Spleen (tissue), 7 donors: ENCODE data around the gene KLHDC9.
"Not testable (repeated sequence)": the region's sequence is repeated elsewhere in the genome, so short reads cannot be mapped to it uniquely, and the experiment has no call there.

ENCODE experiments used
- POLR2A ChIP-seq, 3 donors: fragments of 450-650 bp; IDR thresholded peaks; one replicate each; pipeline ENCODE4 v1.5.1; 2017; ENCODE audit warnings: antibody characterized with exemption in 3 of 3, mild to moderate bottlenecking in 1 of 3
- POLR2AphosphoS5 ChIP-seq, 3 donors: sonication (generic); formaldehyde crosslinking; IDR thresholded peaks; one replicate each; pipeline ENCODE4 v1.5.1; 2017; ENCODE audit warnings: antibody characterized with exemption in 3 of 3
- TF ChIP-seq, protein P1 (sequence below), 11 experiments: fragments of 200-600 bp in 7 of 11; fragments of 450-650 bp in 4 of 11; sonication (generic) in 4 of 11; IDR thresholded peaks in 8 of 11; conservative IDR thresholded peaks in 3 of 11; 1 replicate in 7 of 11; 2 replicates in 4 of 11; pipeline versions ENCODE4 v1.4.0 to v1.8.0; 2016 to 2021; ENCODE audit warnings: antibody characterized with exemption in 11 of 11, inconsistent platforms in 4 of 11, mild to moderate bottlenecking in 1 of 11
- donor health status: DM: no; HTN: no; CAD: no; lungs with moderate emphysema.
- donor health status: DM: no; HTN: no; CAD: no.
- donor health status: DM: no; HTN: no; CAD: no.

DNA sequence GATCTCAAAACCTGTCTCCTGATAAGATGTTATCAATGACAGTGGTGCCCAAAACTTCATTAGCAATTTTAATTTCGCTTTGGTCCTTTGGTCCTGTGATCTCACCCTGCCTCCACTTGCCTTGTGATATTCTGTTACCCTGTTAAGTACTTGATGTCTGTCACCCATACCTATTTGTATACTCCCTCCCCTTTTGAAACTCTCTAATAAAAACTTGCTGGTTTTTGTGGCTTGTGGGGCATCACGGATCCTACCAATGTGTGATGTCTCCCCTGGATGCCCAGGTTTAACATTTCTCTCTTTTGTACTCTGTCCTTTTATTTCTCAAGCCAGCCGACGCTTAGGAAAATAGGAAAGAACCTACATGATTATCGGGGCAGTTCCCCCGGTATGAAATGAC lies 34.2 kb upstream of the KLHDC9 start:
- TF ChIP-seq POLR2A, POLR2AphosphoS5 (IDR thresholded peaks at IDR 0.05): not testable (repeated sequence)
- TF ChIP-seq, protein P1, sequence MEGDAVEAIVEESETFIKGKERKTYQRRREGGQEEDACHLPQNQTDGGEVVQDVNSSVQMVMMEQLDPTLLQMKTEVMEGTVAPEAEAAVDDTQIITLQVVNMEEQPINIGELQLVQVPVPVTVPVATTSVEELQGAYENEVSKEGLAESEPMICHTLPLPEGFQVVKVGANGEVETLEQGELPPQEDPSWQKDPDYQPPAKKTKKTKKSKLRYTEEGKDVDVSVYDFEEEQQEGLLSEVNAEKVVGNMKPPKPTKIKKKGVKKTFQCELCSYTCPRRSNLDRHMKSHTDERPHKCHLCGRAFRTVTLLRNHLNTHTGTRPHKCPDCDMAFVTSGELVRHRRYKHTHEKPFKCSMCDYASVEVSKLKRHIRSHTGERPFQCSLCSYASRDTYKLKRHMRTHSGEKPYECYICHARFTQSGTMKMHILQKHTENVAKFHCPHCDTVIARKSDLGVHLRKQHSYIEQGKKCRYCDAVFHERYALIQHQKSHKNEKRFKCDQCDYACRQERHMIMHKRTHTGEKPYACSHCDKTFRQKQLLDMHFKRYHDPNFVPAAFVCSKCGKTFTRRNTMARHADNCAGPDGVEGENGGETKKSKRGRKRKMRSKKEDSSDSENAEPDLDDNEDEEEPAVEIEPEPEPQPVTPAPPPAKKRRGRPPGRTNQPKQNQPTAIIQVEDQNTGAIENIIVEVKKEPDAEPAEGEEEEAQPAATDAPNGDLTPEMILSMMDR (IDR thresholded peaks at IDR 0.05 in 8 of 11, conservative IDR thresholded peaks at IDR 0.05 in 3 of 11), result not testable (repeated sequence)
